ENCODE measurements around the gene HCFC2.

The HCFC2 gene

GRCh38 chr12:104046306-104046705 is 18.0 kb upstream of the HCFC2 start:
- Histone ChIP-seq H3K36me3 (ENCODE audit: insufficient read depth, low read depth, low read length) (no peaks in the 10 kb centered on the region), H3K27ac (ENCODE audit: low read length) (no peak overlapping the region), H3K4me1 (ENCODE audit: insufficient read depth, low read length) (peaks cover 10% of the 10 kb centered on the region; the same call in 1 of the 2 replicates), H3K4me3 (ENCODE audit: low read length) (no peak overlapping the region), H3K9ac (ENCODE audit: low read depth, low read length) (no peak overlapping the region), H3K9me3 (ENCODE audit: insufficient read depth, low read depth, low read length) (no peaks in the 10 kb centered on the region), H3K27me3 (ENCODE audit: insufficient read depth, low read length) (peaks cover 30% of the 10 kb centered on the region)

GRCh38 chr12:104048162-104048561 is 16.2 kb upstream of the HCFC2 start:
- no peak overlapping the region for H3K27ac ChIP-seq (ENCODE audit: low read length)
- H3K9ac ChIP-seq (ENCODE audit: low read depth, low read length) = no peak overlapping the region
- peaks cover 10% of the 10 kb centered on the region; the same call in 1 of the 2 replicates for H3K4me1 ChIP-seq (ENCODE audit: insufficient read depth, low read length)
- peaks cover 30% of the 10 kb centered on the region for H3K27me3 ChIP-seq (ENCODE audit: insufficient read depth, low read length)
- no peaks in the 10 kb centered on the region for H3K9me3 ChIP-seq (ENCODE audit: insufficient read depth, low read depth, low read length)
- no peaks in the 10 kb centered on the region for H3K36me3 ChIP-seq (ENCODE audit: insufficient read depth, low read depth, low read length)
- H3K4me3 ChIP-seq (ENCODE audit: low read length) = no peak overlapping the region

GRCh38 chr12:104048811-104049210 is 15.5 kb upstream of the HCFC2 start:
- Histone ChIP-seq H3K36me3 (ENCODE audit: insufficient read depth, low read depth, low read length) (no peaks in the 10 kb centered on the region), H3K4me1 (ENCODE audit: insufficient read depth, low read length) (peaks cover 10% of the 10 kb centered on the region; the same call in 1 of the 2 replicates), H3K27ac (ENCODE audit: low read length) (no peak overlapping the region), H3K4me3 (ENCODE audit: low read length) (peak overlapping the region; percentile 77; the same call in 1 of the 2 replicates), H3K9me3 (ENCODE audit: insufficient read depth, low read depth, low read length) (no peaks in the 10 kb centered on the region), H3K9ac (ENCODE audit: low read depth, low read length) (no peak overlapping the region), H3K27me3 (ENCODE audit: insufficient read depth, low read length) (peaks cover 30% of the 10 kb centered on the region)

- Histone ChIP-seq H3K27me3 (ENCODE audit: insufficient read depth, low read length) (peaks cover 30% of the 10 kb centered on the region), H3K4me1 (ENCODE audit: insufficient read depth, low read length) (peaks cover 10% of the 10 kb centered on the region; the same call in 1 of the 2 replicates), H3K9me3 (ENCODE audit: insufficient read depth, low read depth, low read length) (no peaks in the 10 kb centered on the region), H3K36me3 (ENCODE audit: insufficient read depth, low read depth, low read length) (no peaks in the 10 kb centered on the region), H3K27ac (ENCODE audit: low read length) (no peak overlapping the region), H3K4me3 (ENCODE audit: low read length) (peak overlapping the region; percentile 77), H3K9ac (ENCODE audit: low read depth, low read length) (peak overlapping the region; percentile 73; the same call in 1 of the 2 replicates)
Observed at GRCh38 chr12:104049278-104049902, 14.9 kb upstream of the HCFC2 start.

- Histone ChIP-seq H3K9ac (ENCODE audit: low read depth, low read length) (peak within 1 kb of the TSS; percentile 73; the same call in 1 of the 2 replicates), H3K27ac (ENCODE audit: low read length) (no peak within 1 kb of the TSS), H3K36me3 (ENCODE audit: insufficient read depth, low read depth, low read length) (no peaks in the 10 kb centered on the region), H3K9me3 (ENCODE audit: insufficient read depth, low read depth, low read length) (no peaks in the 10 kb centered on the region), H3K27me3 (ENCODE audit: insufficient read depth, low read length) (peaks cover 30% of the 10 kb centered on the region), H3K4me3 (ENCODE audit: low read length) (peak within 1 kb of the TSS; percentile 77), H3K4me1 (ENCODE audit: insufficient read depth, low read length) (peaks cover 14% of the 10 kb centered on the region)
Observed at GRCh38 chr12:104049903-104050356, 14.4 kb upstream of the HCFC2 start, which contains the start of gene GLT8D2. Gene GLT8D2 (minus strand): TSS chr12:104050187. CDS start chr12:104019648, 30,539 bp downstream.

GRCh38 chr12:104050436-104050835 is 13.9 kb upstream of the HCFC2 start:
- peaks cover 30% of the 10 kb centered on the region for H3K27me3 ChIP-seq (ENCODE audit: insufficient read depth, low read length)
- peak overlapping the region; percentile 73; the same call in 1 of the 2 replicates for H3K9ac ChIP-seq (ENCODE audit: low read depth, low read length)
- H3K4me3 ChIP-seq (ENCODE audit: low read length) = peak overlapping the region; percentile 77
- H3K9me3 ChIP-seq (ENCODE audit: insufficient read depth, low read depth, low read length) = no peaks in the 10 kb centered on the region
- no peak overlapping the region for H3K27ac ChIP-seq (ENCODE audit: low read length)
- H3K4me1 ChIP-seq (ENCODE audit: insufficient read depth, low read length) = peaks cover 18% of the 10 kb centered on the region
- no peaks in the 10 kb centered on the region for H3K36me3 ChIP-seq (ENCODE audit: insufficient read depth, low read depth, low read length)

GRCh38 chr12:104054681-104055346 is 9.5 kb upstream of the HCFC2 start:
- H3K9ac ChIP-seq (ENCODE audit: low read depth, low read length) = peak overlapping the region; percentile 38; the same call in 1 of the 2 replicates
- no peaks in the 10 kb centered on the region for H3K36me3 ChIP-seq (ENCODE audit: insufficient read depth, low read depth, low read length)
- H3K4me3 ChIP-seq (ENCODE audit: low read length) = no peak overlapping the region
- no peaks in the 10 kb centered on the region for H3K9me3 ChIP-seq (ENCODE audit: insufficient read depth, low read depth, low read length)
- peaks cover 9% of the 10 kb centered on the region for H3K27me3 ChIP-seq (ENCODE audit: insufficient read depth, low read length)
- peaks cover 12% of the 10 kb centered on the region for H3K4me1 ChIP-seq (ENCODE audit: insufficient read depth, low read length)
- H3K27ac ChIP-seq (ENCODE audit: low read length) = peak overlapping the region; percentile 7

- Histone ChIP-seq H3K9me3 (ENCODE audit: insufficient read depth, low read depth, low read length) (no peaks in the 10 kb centered on the region), H3K4me1 (ENCODE audit: insufficient read depth, low read length) (peaks cover 8% of the 10 kb centered on the region), H3K27ac (ENCODE audit: low read length) (no peak overlapping the region)
Observed at GRCh38 chr12:104055686-104056388, 8.5 kb upstream of the HCFC2 start.

GRCh38 chr12:104056419-104056972 is 7.8 kb upstream of the HCFC2 start:
- no peaks in the 10 kb centered on the region for H3K27me3 ChIP-seq (ENCODE audit: insufficient read depth, low read length)
- H3K36me3 ChIP-seq (ENCODE audit: insufficient read depth, low read depth, low read length) = no peaks in the 10 kb centered on the region
- H3K9me3 ChIP-seq (ENCODE audit: insufficient read depth, low read depth, low read length) = no peaks in the 10 kb centered on the region
- no peak overlapping the region for H3K27ac ChIP-seq (ENCODE audit: low read length)
- peaks cover 8% of the 10 kb centered on the region for H3K4me1 ChIP-seq (ENCODE audit: insufficient read depth, low read length)
- H3K9ac ChIP-seq (ENCODE audit: low read depth, low read length) = no peak overlapping the region
- H3K4me3 ChIP-seq (ENCODE audit: low read length) = no peak overlapping the region

More at GRCh38 chr12:104055686-104056388, 8.5 kb upstream of the HCFC2 start:
- no peak overlapping the region for H3K9ac ChIP-seq (ENCODE audit: low read depth, low read length)
- no peaks in the 10 kb centered on the region for H3K36me3 ChIP-seq (ENCODE audit: insufficient read depth, low read depth, low read length)
- no peak overlapping the region for H3K4me3 ChIP-seq (ENCODE audit: low read length)
- no peaks in the 10 kb centered on the region; the same call in 1 of the 2 replicates for H3K27me3 ChIP-seq (ENCODE audit: insufficient read depth, low read length)

- H3K4me3 ChIP-seq (ENCODE audit: low read length) = no peak overlapping the region
- peaks cover 8% of the 10 kb centered on the region for H3K4me1 ChIP-seq (ENCODE audit: insufficient read depth, low read length)
- H3K27ac ChIP-seq (ENCODE audit: low read length) = no peak overlapping the region
- H3K9me3 ChIP-seq (ENCODE audit: insufficient read depth, low read depth, low read length) = no peaks in the 10 kb centered on the region
- H3K9ac ChIP-seq (ENCODE audit: low read depth, low read length) = no peak overlapping the region
- H3K36me3 ChIP-seq (ENCODE audit: insufficient read depth, low read depth, low read length) = no peaks in the 10 kb centered on the region
- peaks cover 4% of the 10 kb centered on the region; the same call in 1 of the 2 replicates for H3K27me3 ChIP-seq (ENCODE audit: insufficient read depth, low read length)
Observed at GRCh38 chr12:104057771-104058197, 6.5 kb upstream of the HCFC2 start.

- no peak overlapping the region for H3K4me3 ChIP-seq (ENCODE audit: low read length)
- H3K27me3 ChIP-seq (ENCODE audit: insufficient read depth, low read length) = peaks cover 14% of the 10 kb centered on the region
- no peaks in the 10 kb centered on the region for H3K9me3 ChIP-seq (ENCODE audit: insufficient read depth, low read depth, low read length)
- no peaks in the 10 kb centered on the region for H3K36me3 ChIP-seq (ENCODE audit: insufficient read depth, low read depth, low read length)
- no peak overlapping the region for H3K27ac ChIP-seq (ENCODE audit: low read length)
- H3K9ac ChIP-seq (ENCODE audit: low read depth, low read length) = no peak overlapping the region
- peaks cover 8% of the 10 kb centered on the region for H3K4me1 ChIP-seq (ENCODE audit: insufficient read depth, low read length)
Observed at GRCh38 chr12:104058802-104059201, 5.5 kb upstream of the HCFC2 start.

All from iPS-20b (cell line).